Amygdala (tissue), 56 donors: ENCODE measurements around the gene CALML5.

Source experiments
- DNase-seq, 56 donors: peaks; one replicate each; lab custom pipeline; 2025; lab: John Stamatoyannopoulos, UW

CALML5 gene

DNA sequence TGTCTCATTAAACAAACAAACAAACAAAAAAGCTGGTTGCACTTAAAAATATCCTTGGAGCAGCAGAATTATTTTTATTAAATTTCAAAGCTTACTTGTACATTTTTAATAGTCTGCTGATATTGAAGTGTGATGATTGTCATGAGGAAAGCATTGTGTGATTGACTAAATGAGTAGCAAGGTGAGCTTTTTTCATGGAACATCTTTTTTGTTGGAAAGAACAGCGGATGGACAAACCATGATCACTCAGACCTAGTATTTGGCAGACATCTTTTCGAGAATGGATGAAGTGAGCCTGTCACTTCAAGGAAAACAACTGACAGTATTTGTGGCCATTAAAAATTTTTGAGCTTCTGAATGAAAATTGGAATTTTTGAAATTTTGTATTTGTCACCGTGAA, 19.7 kb upstream of the CALML5 start:
- no peak for DNase-seq

- DNase-seq, result no peak
These were observed 18.8 kb upstream of the CALML5 start for GRCh38 chr10:5518143-5518542.

GRCh38 chr10:5517546-5517945, 18.2 kb upstream of the CALML5 start:
- DNase-seq, result no peak

- no peak for DNase-seq
These were observed 16.8 kb upstream of the CALML5 start for GRCh38 chr10:5515948-5516761.

GRCh38 chr10:5514226-5514850, 15.0 kb upstream of the CALML5 start:
- no peak for DNase-seq

DNA sequence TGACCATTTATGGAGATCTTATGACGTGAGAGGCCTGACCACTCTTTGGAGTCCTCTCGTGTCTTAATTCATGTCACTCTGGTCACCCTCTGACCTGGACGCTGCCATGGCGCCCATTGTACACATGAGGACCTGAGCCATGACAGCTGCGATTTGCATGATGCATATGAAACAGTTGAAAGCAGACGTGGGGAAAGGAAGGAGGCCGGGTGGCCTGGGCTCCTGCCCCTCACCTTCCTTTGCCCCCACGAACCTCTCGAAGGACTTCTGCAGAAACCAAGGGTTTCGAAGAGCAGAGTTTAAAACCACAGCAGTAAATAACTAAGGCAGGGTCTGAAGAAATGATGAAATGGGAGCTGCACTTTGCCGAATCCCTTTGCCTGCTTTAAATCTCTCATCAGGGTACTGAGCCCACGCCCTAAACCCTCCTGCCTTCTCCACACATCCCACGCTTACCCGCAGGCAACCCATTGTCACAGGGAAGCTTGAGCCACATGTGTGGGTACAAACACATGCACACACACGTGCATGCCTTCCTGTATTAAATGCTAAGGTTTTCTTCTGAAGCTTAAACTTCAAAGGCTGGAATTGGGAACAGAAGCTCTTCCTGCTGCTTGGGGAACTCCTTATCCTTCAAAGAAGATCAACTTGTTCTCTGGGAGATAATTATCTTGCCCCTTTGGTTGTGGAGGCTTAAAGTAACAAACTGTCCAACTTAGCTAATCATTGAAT, 13.7 kb upstream of the CALML5 start:
- DNase-seq, result peak in 18 of 56 donors; percentile 2 to 61 (median 21)

- DNase-seq, result no peak
These were observed 13.0 kb upstream of the CALML5 start for GRCh38 chr10:5512331-5512730.

DNA sequence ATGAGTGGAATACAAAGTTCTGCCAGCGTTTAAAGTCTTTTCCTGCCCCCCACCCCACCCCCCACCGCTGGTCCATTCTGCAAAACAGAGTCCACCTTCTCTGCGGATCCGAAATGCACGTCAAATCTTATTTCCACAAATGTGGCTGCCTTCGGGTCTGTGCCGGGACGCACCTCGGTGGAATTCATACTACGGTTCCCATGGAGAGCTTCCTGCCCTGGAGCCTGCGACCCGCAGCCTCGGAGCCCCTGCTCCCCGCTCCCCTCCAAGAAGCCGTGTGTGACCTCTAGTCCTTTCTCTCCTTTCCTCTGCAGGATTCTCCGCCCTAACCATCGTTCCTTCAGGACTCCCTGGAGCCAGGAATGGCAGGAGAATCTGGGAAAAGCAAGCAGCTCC, 12.5 kb upstream of the CALML5 start:
- DNase-seq, result no peak

DNA sequence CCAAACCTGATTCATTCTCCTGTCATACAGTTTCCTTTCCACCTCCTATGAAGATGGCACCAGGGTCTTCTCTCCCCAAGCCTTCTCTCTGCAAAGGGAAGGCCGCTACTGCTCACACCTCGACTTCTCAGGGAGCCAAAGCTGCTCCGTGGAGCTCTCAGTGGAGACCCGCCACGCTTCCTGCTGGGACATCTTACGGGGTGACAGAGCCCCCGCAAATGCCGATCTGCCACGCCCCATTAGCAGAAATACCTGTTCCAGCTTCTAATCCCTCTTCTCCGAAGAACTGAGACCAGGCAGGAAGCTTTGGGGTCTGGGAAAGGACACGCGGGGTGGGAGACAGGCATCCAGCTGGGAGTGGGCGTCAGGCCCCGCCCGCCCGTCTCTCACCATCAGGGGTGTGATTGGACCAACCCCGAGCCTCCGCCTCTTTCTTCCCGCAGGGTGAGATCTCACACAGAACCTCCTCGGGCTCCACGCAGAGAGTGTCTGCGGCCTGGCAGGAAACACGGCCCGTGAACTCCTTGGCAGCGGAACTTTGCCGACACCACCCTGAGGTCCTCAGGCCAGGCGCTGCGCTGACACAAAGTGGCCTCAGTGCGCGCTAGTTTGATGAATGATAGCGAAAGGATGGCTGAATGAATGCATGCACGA, 12.0 kb upstream of the CALML5 start:
- no peak for DNase-seq

- DNase-seq, result no peak
These were observed 11.1 kb upstream of the CALML5 start for GRCh38 chr10:5510281-5511072.

- DNase-seq, result no peak
These were observed 10.3 kb upstream of the CALML5 start for GRCh38 chr10:5509691-5510090.

- DNase-seq, result no peak
These were observed 9.9 kb upstream of the CALML5 start for GRCh38 chr10:5509236-5509635.

DNA sequence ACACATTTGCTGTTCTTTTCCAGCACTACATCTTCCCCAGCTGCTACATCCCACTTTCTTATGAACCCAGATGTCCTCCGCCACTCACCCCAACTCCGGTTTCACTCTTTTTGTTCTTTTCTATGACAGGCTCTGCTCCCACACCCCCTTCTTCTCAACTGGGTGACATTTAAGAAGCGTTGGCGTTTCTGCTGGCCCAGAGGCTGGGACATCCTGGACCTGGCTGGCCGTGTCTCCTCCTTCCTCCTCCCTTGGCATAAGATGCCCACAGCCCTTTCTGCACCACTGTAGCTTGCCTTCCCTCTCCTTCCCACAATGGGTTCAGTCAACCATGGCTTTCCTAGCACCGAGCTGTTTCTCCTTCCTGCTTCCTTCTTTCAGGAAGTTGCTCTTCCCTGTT, 9.4 kb upstream of the CALML5 start:
- DNase-seq, result no peak

DNA sequence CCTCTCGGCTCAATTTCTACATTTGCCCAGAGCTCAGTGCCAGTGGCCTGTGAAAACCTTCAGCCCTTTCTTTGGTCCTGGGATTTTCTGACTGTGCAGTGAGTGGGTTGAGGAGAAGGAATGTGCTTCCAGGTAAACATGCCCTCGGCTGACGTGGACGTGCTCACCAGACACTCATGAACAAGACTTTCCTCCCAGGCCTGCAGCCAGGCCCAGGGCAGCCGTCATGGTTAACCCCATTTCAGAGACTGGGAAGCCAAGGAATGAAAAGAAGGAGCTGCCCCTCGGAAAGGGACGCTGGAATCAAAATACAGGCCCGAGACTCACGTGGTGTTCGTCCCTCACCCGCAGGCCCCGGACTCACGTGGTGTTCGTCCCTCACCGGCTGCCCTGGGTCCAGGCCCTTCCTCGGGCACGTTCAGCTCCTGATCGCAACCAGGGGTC, 8.8 kb upstream of the CALML5 start:
- no peak for DNase-seq

DNA sequence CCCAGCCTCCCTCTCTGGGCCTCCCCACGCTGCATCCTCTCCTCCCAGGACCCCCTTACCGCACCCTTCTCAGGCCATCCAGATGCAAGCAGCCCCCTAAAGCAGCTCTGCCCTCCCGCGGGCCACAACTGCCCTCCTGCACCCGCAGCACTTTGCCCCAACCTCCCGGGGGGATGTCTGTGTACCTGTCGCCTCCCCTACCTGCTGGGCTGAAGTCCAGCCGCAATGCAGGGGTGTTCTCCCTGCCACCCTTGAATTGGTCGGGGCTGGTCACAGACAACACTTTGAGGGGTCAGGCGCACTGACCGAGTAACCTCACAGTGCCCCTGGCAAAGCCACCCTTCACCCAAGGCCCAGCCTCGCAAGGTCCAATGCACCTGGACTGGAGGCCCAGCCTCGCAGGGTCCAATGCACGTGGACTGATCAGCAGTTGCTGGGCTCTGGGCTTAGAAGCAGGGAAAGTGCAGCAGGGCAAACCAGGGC, 8.3 kb upstream of the CALML5 start:
- DNase-seq, result no peak

DNA sequence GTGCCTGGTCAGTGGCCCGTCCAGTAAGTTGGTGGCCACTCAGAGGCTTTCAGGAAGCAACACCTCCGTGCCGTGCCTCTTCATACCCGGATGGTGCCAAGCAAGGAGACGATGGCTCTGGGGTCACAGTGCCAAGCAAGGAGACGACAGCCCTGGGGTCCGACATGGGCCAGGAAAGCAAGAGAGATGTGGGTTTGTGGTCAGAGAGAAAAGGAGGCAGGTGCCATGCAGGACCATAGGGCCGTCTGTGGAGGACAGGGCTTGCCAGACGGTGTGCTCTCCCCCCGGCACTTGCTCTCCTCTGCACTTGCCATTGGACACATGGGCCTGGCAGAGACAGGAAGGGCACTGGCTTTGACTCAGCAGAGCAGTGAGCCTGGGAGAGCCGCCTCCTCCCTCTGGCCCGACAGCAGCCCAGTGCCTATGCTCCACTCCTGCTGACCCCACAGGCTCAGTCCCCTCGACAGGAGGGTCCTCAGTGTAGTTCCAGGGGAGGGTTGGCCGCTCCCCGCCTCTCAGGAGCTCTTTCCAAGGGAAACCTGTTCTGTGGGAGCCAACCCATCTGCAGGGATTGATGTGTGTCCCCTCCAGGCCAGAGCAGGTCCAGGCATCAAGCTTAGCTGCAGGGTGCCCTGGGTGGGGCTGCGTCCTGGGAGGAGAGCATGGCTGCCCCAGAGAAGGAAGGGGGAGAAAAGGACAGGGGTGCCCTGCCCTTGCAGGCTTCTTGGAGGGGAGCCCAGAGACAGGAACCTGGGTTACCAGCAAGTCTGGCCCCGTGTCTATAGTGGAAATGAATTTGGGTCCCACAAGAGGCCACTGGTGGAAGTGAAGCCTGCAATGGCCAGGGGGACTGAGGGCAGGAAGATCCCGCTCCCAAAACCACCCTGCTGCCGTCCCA, 7.6 kb upstream of the CALML5 start:
- no peak for DNase-seq

- DNase-seq, result no peak
These were observed 6.9 kb upstream of the CALML5 start for GRCh38 chr10:5506246-5506645.

DNA sequence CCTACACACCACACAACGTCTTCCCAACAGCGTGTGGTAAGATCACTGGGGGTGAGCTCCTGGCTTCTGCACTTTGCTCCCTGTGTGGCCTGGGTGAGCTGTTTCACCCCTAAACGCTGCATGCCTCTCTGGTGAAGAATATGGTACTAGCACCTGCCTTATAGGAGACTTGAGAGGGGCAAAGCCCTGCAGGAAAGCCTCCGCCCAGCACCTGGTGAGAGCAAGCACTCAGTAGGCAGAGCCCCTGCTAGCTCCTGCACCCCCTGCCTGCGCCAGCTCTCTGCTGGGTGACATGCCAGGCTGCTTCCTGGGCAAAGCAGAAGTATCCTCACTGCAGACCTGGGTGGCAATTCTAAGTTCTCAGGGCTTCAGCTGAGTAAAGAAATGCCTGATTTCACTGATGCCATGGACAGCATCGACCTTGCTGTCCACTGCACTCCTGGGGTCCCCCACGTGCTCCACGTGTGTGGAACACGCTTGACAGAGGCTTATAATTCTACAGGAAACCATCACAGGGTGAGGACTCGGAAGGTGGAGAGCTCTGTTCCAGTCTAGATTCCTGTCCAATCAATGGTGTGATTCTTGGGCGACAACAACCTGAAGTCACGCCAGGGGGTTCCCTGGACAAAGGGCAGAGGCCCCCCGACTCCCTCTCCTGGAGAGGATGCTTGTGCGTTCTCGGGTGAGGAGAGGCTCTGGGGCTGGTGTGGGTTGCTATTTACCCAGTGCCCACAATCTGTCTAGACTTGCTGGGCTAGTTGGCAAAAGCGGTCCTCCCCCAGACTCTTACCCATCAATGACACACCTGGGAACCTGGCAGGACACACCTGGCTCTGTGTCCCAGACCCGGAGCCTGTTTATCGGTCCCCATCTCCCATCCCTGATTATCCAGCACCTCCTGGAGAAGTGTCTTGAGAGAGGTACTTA, 5.0 kb upstream of the CALML5 start:
- no peak for DNase-seq
